ENCODE data around the gene IL12RB1. TPM values are rescaled to one million over a fixed set of nuclear protein-coding genes. Genes with fewer than 3 reads are reported as not detected.

The IL12RB1 gene
- total and polyA plus RNA-seq, 12 donors = 0.28 to 7.4 (median 1.8) TPM; not detected in 1

- intact Hi-C loops (cut with DNase I) = loop anchor here (5.0 kb wide), 2 partner anchors 33 to 43 kb away; partner anchors contain the start of gene PIK3R2 (in 1 of the 2)
- H3K27ac ChIP-seq = peak overlapping the region in 1 of 5 donors; percentile 31
- H3K36me3 ChIP-seq (replicated peaks in 1 of 2) = peaks cover 0 to 17% of the 10 kb centered on the region in 2 donors
- H3K27me3 ChIP-seq = no peaks in the 10 kb centered on the region
- H3K9me3 ChIP-seq (replicated peaks in 1 of 3) = no peaks in the 10 kb centered on the region
- TF ChIP-seq POLR2A (IDR thresholded peaks at IDR 0.05) (no peak), CTCF (IDR thresholded peaks at IDR 0.05) (no peak)
- no peak overlapping the region for H3K4me3 ChIP-seq
- H3K4me1 ChIP-seq (replicated peaks in 1 of 2) = peaks cover 6 to 19% of the 10 kb centered on the region in 2 donors
- no peak for DNase-seq
- 87 to 92% (median 90%) methylated on average over 13 to 14 of the region's 14 CpGs for WGBS, 4 donors
Measured at GRCh38 chr19:18119717-18120105, 33.0 kb upstream of the IL12RB1 start.

- 45 to 60% (median 53%) methylated on average over 8 to 13 of the region's 13 CpGs for WGBS, 4 donors
- Histone ChIP-seq H3K4me1 (replicated peaks in 1 of 2) (peaks cover 6 to 19% of the 10 kb centered on the region in 2 donors), H3K9me3 (replicated peaks in 1 of 3) (no peaks in the 10 kb centered on the region), H3K27me3 (no peaks in the 10 kb centered on the region), H3K4me3 (no peak overlapping the region), H3K27ac (peak overlapping the region in 1 of 5 donors; percentile 31), H3K36me3 (replicated peaks in 1 of 2) (peaks cover 0 to 11% of the 10 kb centered on the region in 2 donors)
- intact Hi-C loops (cut with DNase I) = loop anchor here (5.0 kb wide), 2 partner anchors 33 to 43 kb away; partner anchors contain the start of gene PIK3R2 (in 1 of the 2)
- no peak for TF ChIP-seq POLR2A (IDR thresholded peaks at IDR 0.05)
- TF ChIP-seq CTCF (IDR thresholded peaks at IDR 0.05) = no peak
- no peak for DNase-seq
Measured at GRCh38 chr19:18119013-18119716, 32.4 kb upstream of the IL12RB1 start.

GRCh38 chr19:18118420-18119012, 31.8 kb upstream of the IL12RB1 start:
- peak overlapping the region in 4 of 5 donors; percentile 30 to 64 (median 48) for H3K27ac ChIP-seq
- H3K4me1 ChIP-seq (replicated peaks in 1 of 2) = peaks cover 6 to 19% of the 10 kb centered on the region in 2 donors
- no peaks in the 10 kb centered on the region for H3K9me3 ChIP-seq (replicated peaks in 1 of 3)
- no peak for TF ChIP-seq POLR2A (IDR thresholded peaks at IDR 0.05)
- TF ChIP-seq CTCF (IDR thresholded peaks at IDR 0.05) = no peak
- H3K27me3 ChIP-seq = no peaks in the 10 kb centered on the region
- 34 to 45% (median 35%) methylated on average over 9 to 14 of the region's 14 CpGs for WGBS, 4 donors
- H3K4me3 ChIP-seq = peak overlapping the region in 2 of 4 donors; percentile 47 to 77
- intact Hi-C loops (cut with DNase I) = loop anchor here (5.0 kb wide), 2 partner anchors 34 to 44 kb away; partner anchors contain the start of gene PIK3R2 (in 1 of the 2)
- H3K36me3 ChIP-seq (replicated peaks in 1 of 2) = peaks cover 0 to 5% of the 10 kb centered on the region in 2 donors
- DNase-seq = no peak

- intact Hi-C loops (cut with DNase I) = loop anchor here (5.0 kb wide), 2 partner anchors 34 to 44 kb away; partner anchors contain the start of gene PIK3R2 (in 1 of the 2)
- peak overlapping the region in 4 of 5 donors; percentile 30 to 64 (median 48) for H3K27ac ChIP-seq
- DNase-seq = peak; percentile 86 to 94 (median 91)
- TF ChIP-seq CTCF (IDR thresholded peaks at IDR 0.05) (no peak), POLR2A (IDR thresholded peaks at IDR 0.05) (no peak)
- H3K27me3 ChIP-seq = no peaks in the 10 kb centered on the region
- 0 to 2% (median 1%) methylated on average over 13 to 84 of the region's 86 CpGs for WGBS, 4 donors
- H3K9me3 ChIP-seq (replicated peaks in 1 of 3) = no peaks in the 10 kb centered on the region
- peak overlapping the region; percentile 46 to 77 (median 52) for H3K4me3 ChIP-seq
- peaks cover 6 to 19% of the 10 kb centered on the region in 2 donors for H3K4me1 ChIP-seq (replicated peaks in 1 of 2)
- H3K36me3 ChIP-seq (replicated peaks in 1 of 2) = no peaks in the 10 kb centered on the region
Measured at GRCh38 chr19:18117692-18118378, 31.1 kb upstream of the IL12RB1 start.

All from adrenal gland (tissue), 12 donors.